ENCODE data around the gene ARRDC3.

ARRDC3 gene

DNA sequence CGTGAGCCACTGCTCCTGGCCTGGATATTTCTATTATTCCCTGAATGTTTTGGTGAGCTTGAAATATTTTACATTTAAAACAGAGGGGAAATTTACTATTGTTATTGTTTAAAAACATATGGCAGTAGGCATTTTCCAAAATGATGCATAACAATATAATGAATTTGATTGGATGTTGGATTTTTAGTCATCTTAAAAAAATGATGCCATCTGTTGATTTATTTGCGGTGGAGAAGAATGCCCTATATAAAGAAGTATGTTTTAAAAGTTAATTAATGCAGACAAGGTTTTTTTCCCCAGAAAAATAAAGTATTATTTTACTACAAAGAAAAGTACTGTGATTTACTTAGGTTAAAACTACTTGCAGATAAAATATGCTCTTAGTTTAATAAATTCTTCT lies 33.4 kb upstream of the ARRDC3 start:
- H3K4me2 ChIP-seq (ENCODE audit: low read length): no peak overlapping the region
- H3K79me2 ChIP-seq (ENCODE audit: insufficient read depth, low read length): no peaks in the 10 kb centered on the region
- H3K9ac ChIP-seq (ENCODE audit: low read length): no peak overlapping the region
- H3K4me3 ChIP-seq (ENCODE audit: low read depth, low read length, poor library complexity, severe bottlenecking): no peak overlapping the region
- no peaks in the 10 kb centered on the region for H4K20me1 ChIP-seq (ENCODE audit: insufficient read depth, low read length)
- no peaks in the 10 kb centered on the region for H3K4me1 ChIP-seq (ENCODE audit: insufficient read depth, low read length, severe bottlenecking)
- TF ChIP-seq EZH2 (IDR thresholded peaks at IDR 0.05; ENCODE audit: borderline replicate concordance, low read length): no peak
- TF ChIP-seq, protein P1, sequence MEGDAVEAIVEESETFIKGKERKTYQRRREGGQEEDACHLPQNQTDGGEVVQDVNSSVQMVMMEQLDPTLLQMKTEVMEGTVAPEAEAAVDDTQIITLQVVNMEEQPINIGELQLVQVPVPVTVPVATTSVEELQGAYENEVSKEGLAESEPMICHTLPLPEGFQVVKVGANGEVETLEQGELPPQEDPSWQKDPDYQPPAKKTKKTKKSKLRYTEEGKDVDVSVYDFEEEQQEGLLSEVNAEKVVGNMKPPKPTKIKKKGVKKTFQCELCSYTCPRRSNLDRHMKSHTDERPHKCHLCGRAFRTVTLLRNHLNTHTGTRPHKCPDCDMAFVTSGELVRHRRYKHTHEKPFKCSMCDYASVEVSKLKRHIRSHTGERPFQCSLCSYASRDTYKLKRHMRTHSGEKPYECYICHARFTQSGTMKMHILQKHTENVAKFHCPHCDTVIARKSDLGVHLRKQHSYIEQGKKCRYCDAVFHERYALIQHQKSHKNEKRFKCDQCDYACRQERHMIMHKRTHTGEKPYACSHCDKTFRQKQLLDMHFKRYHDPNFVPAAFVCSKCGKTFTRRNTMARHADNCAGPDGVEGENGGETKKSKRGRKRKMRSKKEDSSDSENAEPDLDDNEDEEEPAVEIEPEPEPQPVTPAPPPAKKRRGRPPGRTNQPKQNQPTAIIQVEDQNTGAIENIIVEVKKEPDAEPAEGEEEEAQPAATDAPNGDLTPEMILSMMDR (IDR thresholded peaks at IDR 0.05; ENCODE audit: low read length): no peak
- H3K36me3 ChIP-seq (ENCODE audit: insufficient read depth, low read length): no peaks in the 10 kb centered on the region
- H3K27me3 ChIP-seq (ENCODE audit: insufficient read depth, low read length): no peaks in the 10 kb centered on the region
- H3K9me2 ChIP-seq (ENCODE audit: low read depth, low read length): no peaks in the 10 kb centered on the region
- no peaks in the 10 kb centered on the region for H3F3A ChIP-seq (ENCODE audit: insufficient read depth, low read length)
- no peak overlapping the region for H2AFZ ChIP-seq (ENCODE audit: low read length)
- H3K27ac ChIP-seq (ENCODE audit: low read depth, low read length, poor library complexity, severe bottlenecking): no peak overlapping the region
- H3K9me3 ChIP-seq (ENCODE audit: low read length): no peaks in the 10 kb centered on the region

DNA sequence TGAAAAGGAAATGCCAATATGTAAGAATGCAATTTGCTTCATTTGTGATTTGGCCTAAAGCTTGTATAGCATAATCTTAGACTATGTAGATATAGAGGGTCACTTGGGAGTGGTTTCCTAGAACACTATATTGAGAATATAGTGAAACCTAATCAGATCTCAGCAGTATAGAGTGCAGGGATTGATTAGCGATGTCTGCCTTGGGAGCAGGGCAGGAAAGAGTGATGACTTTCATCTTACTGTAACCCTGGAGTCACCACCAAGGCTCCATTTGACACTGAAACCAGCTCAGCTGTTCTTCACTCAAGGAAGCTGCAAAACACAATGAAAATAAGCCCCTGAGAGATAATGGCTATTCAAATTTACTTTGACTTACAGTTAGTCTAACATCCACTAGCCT lies 26.2 kb upstream of the ARRDC3 start:
- Histone ChIP-seq H3K4me3 (ENCODE audit: low read depth, low read length, poor library complexity, severe bottlenecking) (no peak overlapping the region), H3K9me3 (ENCODE audit: low read length) (no peaks in the 10 kb centered on the region), H3K27me3 (ENCODE audit: insufficient read depth, low read length) (no peaks in the 10 kb centered on the region), H3K9me2 (ENCODE audit: low read depth, low read length) (no peaks in the 10 kb centered on the region), H2AFZ (ENCODE audit: low read length) (no peak overlapping the region), H3K36me3 (ENCODE audit: insufficient read depth, low read length) (no peaks in the 10 kb centered on the region), H4K20me1 (ENCODE audit: insufficient read depth, low read length) (no peaks in the 10 kb centered on the region), H3F3A (ENCODE audit: insufficient read depth, low read length) (no peaks in the 10 kb centered on the region), H3K79me2 (ENCODE audit: insufficient read depth, low read length) (no peaks in the 10 kb centered on the region), H3K4me2 (ENCODE audit: low read length) (no peak overlapping the region), H3K9ac (ENCODE audit: low read length) (no peak overlapping the region), H3K4me1 (ENCODE audit: insufficient read depth, low read length, severe bottlenecking) (no peaks in the 10 kb centered on the region), H3K27ac (ENCODE audit: low read depth, low read length, poor library complexity, severe bottlenecking) (no peak overlapping the region)
- TF ChIP-seq EZH2 (IDR thresholded peaks at IDR 0.05; ENCODE audit: borderline replicate concordance, low read length): no peak
- TF ChIP-seq, protein P1 (IDR thresholded peaks at IDR 0.05; ENCODE audit: low read length): no peak

- Histone ChIP-seq H3K9me2 (ENCODE audit: low read depth, low read length) (no peaks in the 10 kb centered on the region), H3F3A (ENCODE audit: insufficient read depth, low read length) (no peaks in the 10 kb centered on the region), H3K4me1 (ENCODE audit: insufficient read depth, low read length, severe bottlenecking) (no peaks in the 10 kb centered on the region), H3K27me3 (ENCODE audit: insufficient read depth, low read length) (no peaks in the 10 kb centered on the region), H3K4me2 (ENCODE audit: low read length) (no peak overlapping the region), H3K27ac (ENCODE audit: low read depth, low read length, poor library complexity, severe bottlenecking) (no peak overlapping the region), H3K4me3 (ENCODE audit: low read depth, low read length, poor library complexity, severe bottlenecking) (no peak overlapping the region), H2AFZ (ENCODE audit: low read length) (no peak overlapping the region), H3K79me2 (ENCODE audit: insufficient read depth, low read length) (no peaks in the 10 kb centered on the region), H3K9me3 (ENCODE audit: low read length) (no peaks in the 10 kb centered on the region), H3K36me3 (ENCODE audit: insufficient read depth, low read length) (no peaks in the 10 kb centered on the region), H4K20me1 (ENCODE audit: insufficient read depth, low read length) (no peaks in the 10 kb centered on the region), H3K9ac (ENCODE audit: low read length) (no peak overlapping the region)
- TF ChIP-seq, protein P1 (IDR thresholded peaks at IDR 0.05; ENCODE audit: low read length): no peak
- no peak for TF ChIP-seq EZH2 (IDR thresholded peaks at IDR 0.05; ENCODE audit: borderline replicate concordance, low read length)
Observed at GRCh38 chr5:91408710-91409109, 25.6 kb upstream of the ARRDC3 start.
